Glomerular endothelial cell (primary cell): Measurements from ENCODE around the gene INPP5F. TPM values are rescaled to one million over a fixed set of nuclear protein-coding genes. Genes with fewer than 3 reads are reported as not detected.

Experiments
- DNase-seq: peaks from one replicate; pipeline ENCODE4 v3.0.0-alpha.2; 2011; ENCODE audit warnings: low read depth, low spot score; ENCODE audit errors: extremely low read depth
- total RNA-seq: library from RNA; depleted of rRNA; stranded (reverse); fragments of >200 nt; gene quantifications from 2 replicates; pipeline ENCODE4 v1.2.3, GENCODE V29; 2015

INPP5F gene
- total RNA-seq, 1 donor from 2014 or later, result 21.6 TPM

DNA sequence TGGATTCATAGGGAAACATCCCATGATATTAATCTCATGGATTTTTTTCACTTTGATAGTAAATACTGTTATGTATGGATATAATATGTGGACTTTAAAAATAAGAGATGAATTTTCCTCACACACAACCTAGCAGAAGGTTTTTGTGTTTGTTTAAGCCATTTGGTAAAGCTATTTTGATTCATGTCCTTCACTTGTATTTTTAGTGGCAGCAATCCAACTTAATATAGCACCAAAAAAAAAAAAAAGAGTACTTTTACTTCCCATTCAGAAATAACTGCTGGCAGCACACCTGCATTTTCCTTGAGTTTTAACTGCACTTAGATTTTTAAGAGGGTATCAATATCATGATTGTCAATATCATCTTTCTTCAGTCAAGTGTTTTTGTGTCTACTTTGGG lies 86.8 kb downstream of the INPP5F start:
- no peak for DNase-seq

- no peak for DNase-seq
Observed at GRCh38 chr10:119815671-119816070, 89.8 kb downstream of the INPP5F start.

GRCh38 chr10:119817991-119818888 lies 92.4 kb downstream of the INPP5F start:
- DNase-seq, result no peak

- no peak for DNase-seq
Observed at GRCh38 chr10:119818889-119819270, 93.0 kb downstream of the INPP5F start.

GRCh38 chr10:119821182-119821581 lies 95.3 kb downstream of the INPP5F start:
- DNase-seq, result no peak

DNA sequence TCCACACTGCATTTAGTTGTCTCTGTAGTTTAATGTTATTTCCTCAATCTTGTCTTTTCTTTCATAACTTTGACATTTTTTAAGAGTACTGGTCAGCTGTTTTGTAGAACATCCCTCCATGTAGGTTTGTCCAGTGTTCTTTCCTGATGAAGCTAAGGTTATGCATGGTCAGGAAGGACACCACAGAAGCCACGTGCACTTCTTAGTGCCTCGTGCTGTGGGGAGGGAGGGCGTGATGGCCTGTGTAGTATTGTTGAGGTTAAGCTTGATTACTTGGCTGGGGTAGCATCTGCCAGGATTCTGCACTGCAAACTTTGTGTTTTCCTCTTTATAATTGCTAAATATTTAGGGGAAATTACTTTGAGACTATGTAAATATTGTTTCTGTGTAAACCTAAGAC lies 98.4 kb downstream of the INPP5F start:
- no peak for DNase-seq

DNA sequence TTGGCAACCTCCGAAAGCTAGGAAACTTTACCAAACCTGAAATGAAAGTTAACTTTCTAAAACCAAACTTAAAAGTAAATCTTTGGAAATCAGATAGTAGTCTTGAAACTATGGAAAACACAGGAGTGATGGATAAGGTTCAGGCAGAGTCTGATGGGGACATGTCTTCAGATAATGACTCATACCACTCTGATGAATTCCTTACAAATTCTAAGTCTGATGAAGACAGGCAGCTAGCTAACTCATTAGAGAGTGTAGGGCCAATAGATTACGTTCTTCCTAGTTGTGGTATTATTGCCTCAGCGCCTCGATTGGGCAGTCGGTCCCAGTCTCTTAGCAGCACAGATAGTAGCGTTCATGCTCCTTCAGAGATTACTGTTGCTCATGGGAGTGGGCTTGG lies 100.9 kb downstream of the INPP5F start:
- DNase-seq, result no peak

DNA sequence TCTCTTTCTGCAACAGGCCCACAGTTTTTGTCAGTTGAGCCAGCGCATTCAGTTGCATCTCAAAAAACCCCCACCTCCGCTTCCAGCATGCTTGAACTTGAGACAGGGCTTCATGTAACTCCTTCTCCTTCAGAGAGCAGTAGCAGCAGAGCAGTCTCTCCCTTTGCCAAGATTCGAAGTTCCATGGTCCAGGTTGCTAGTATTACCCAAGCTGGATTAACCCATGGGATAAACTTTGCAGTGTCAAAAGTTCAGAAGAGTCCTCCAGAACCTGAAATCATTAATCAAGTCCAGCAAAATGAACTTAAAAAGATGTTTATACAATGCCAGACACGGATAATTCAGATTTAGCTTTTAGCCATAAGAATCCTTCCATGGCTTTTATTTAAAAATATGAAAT lies 101.6 kb downstream of the INPP5F start:
- no peak for DNase-seq

- no peak for DNase-seq
Observed at GRCh38 chr10:119829429-119829828, 103.6 kb downstream of the INPP5F start.

- DNase-seq, result no peak
Observed at GRCh38 chr10:119830851-119831250, 105.0 kb downstream of the INPP5F start.

DNA sequence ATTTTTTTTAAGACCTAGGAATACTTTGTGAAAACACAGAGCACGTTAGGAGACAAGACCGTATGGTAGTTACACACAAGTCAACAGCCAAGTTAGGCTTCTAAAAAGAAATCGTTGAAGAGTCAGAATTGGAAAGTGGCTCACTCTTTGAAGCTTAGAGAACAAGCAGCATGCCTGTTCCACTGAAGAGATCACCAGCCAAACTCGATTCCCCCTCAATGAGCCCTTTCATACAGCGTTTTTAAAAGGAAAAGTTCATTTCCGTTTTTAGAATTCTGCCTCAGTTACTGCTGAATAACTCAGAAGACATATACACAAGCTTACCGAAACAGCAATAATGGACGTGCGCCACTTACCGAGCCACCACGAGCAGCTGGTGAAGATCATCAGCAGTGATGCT lies 105.8 kb downstream of the INPP5F start:
- DNase-seq, result no peak

- DNase-seq, result no peak
Observed at GRCh38 chr10:119832951-119833350, 107.1 kb downstream of the INPP5F start.

DNA sequence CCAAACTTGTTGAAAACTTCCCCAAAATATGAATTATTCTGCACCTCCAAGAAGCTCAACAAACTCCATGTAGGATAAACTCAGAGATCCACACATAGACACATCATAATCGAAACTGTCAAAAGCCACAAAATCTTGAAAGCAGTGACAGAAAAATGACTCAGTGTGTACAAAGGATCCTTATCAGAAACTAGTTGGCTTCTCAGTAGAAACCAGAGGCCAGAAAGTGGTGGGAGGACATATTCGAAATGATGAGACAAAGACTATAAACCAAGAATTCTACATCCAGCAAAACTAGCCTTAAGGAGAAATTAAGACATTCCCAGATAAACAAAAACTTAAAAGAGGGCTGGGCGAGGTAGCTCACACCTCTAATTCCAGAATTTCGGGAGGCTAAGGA lies 108.3 kb downstream of the INPP5F start:
- no peak for DNase-seq

DNA sequence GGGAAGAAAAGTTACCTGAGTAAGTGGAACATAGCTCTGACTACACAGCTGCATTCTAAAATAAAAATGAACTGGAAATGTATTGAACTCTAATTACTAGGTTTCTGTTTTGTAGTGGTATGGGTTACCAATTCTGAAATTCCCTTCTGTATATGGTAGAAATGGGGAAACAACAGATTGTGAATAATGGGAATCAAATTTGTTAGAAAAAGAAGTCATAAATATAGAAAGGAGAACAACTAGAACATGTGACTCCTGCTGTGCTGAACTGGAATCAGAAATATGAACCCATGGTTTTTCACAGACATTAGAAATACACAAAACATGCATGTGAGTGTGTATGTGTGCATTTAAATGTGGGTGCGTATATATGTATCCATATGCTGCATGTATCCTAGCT lies 119.8 kb downstream of the INPP5F start:
- DNase-seq, result no peak

- no peak for DNase-seq
Observed at GRCh38 chr10:119849031-119849789, 123.4 kb downstream of the INPP5F start.

DNA sequence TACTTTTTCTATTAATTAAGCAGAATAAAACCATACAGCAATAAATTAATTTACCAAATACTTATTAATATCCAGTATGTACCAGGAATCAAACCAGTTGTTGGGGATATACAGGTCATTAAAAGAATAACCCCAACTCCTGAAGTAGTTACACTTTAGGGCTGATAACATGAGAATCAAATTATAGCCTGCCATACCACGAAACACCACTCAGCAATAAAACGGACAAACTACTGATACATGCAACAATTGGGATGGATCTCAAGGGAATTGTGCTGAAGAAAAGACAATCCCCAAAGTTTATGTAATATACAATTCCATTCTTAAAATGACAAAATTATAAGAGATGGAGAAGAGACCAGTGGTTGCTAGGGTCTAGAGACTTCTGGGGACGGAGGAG lies 124.1 kb downstream of the INPP5F start:
- no peak for DNase-seq

DNA sequence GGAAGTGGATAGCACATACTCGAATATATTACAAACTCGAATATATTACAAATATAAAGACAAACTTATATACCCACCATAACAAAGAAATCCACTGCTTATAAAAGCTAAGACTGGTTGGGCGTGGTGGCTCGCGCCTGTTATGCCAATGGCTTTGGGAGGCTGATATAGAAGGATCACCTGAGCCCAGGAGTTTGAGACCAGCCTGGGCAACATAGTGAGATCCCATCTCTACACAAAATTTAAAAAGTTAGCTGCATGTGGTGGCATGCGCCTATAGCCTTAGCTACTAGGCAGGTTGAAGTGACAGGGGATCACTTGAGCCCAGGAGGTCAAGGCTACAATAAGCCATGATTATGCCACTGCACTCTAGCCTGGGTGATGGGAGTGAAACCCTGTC lies 126.4 kb downstream of the INPP5F start:
- no peak for DNase-seq

GRCh38 chr10:119852822-119853221 lies 127.0 kb downstream of the INPP5F start:
- DNase-seq, result no peak

DNA sequence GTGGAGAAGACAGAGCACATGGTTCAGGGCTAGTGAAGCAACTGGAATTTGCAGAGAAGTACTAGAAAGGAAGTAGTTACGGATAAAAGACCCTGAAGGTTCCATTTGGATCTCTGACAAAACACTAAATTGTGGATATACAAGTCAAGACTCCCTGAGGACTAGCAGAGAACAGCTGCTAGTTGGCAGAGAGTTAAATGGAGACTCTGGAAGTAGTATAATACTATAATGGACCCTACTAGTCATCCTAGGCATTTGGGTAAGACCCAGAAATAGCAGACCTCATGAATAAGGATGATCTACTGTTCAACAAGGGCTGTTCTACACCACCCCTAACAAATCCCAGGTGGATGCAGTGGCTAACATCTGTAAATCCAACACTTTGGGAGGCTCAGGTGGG lies 127.7 kb downstream of the INPP5F start:
- no peak for DNase-seq

DNA sequence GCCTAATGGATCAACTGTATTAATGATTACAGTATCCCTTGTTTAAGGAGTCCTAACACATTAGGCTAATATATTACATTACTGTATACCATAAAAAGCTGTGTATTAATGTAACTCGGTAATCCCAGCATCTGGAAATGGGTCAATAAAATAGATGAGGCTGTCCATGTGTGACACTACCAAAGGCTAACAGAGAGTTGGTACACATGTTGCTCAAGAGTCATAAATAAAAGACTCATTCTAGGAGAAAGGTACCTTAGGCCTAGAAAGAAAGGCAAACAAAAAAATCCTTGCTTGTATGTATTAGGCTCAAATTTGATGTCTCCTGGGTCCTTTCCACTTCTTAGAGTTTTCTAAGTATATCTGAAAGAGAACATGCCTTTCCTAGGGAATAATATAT lies 132.2 kb downstream of the INPP5F start:
- DNase-seq, result no peak

- DNase-seq, result peak; percentile 45
Observed at GRCh38 chr10:119859420-119860258, 133.8 kb downstream of the INPP5F start.
